Spinal cord (tissue), 10 donors: ENCODE measurements around the gene PRPSAP1. TPM values are rescaled to one million over a fixed set of nuclear protein-coding genes. Genes with fewer than 3 reads are reported as not detected.
"Not testable (repeated sequence)": the region's sequence is repeated elsewhere in the genome, so short reads cannot be mapped to it uniquely, and the experiment has no call there.

Experiments
- DNase-seq, 6 donors: peaks; one replicate each; pipeline versions ENCODE4 v3.0.0 to v3.0.0-alpha.2; 2013 to 2015; ENCODE audit warnings: low spot score in 6 of 6, low read depth in 4 of 6
- H3K27ac ChIP-seq: one replicate; pipeline ENCODE4 v1.5.1; 2013; ENCODE audit warnings: low read depth, low read length, control low read depth
- H3K27me3 ChIP-seq: one replicate; pipeline ENCODE4 v1.6.1; 2013; ENCODE audit warnings: low read length; ENCODE audit not compliant: control insufficient read depth, insufficient read depth
- H3K36me3 ChIP-seq: one replicate; pipeline ENCODE4 v1.6.1; 2013; ENCODE audit warnings: low read length; ENCODE audit not compliant: control insufficient read depth, insufficient read depth
- H3K4me1 ChIP-seq: one replicate; pipeline ENCODE4 v1.6.1; 2013; ENCODE audit warnings: low read length; ENCODE audit not compliant: control insufficient read depth, insufficient read depth
- H3K4me3 ChIP-seq: one replicate; pipeline ENCODE4 v1.5.1; 2013; ENCODE audit warnings: low read depth, low read length, control low read depth
- H3K9me3 ChIP-seq: one replicate; pipeline ENCODE4 v1.6.1; 2013; ENCODE audit warnings: low read length; ENCODE audit not compliant: control insufficient read depth, insufficient read depth
- WGBS: methylation state at CpG from one replicate; pipeline ENCODE4 v1.1.5; 2013; ENCODE audit warnings: missing lambda C conversion rate; ENCODE audit not compliant: insufficient coverage; 5-methylcytosine and 5-hydroxymethylcytosine counted together
- polyA plus RNA-seq, 2 donors: library from polyadenylated mRNA; unstranded; fragments of 120-200 nt; gene quantifications; one replicate each; pipeline ENCODE4 v1.2.1, GENCODE V29; 2013; ENCODE audit not compliant: insufficient read length in 2 of 2
- total RNA-seq, 2 donors: library from RNA; depleted of rRNA in 1 of 2; stranded (reverse); fragments of 120-200 nt in 1 of 2; fragments of >200 nt in 1 of 2; gene quantifications; one replicate each; pipeline versions ENCODE4 v1.2.3 to v1.2.4, GENCODE V29; 2013 to 2014
- donor health status: healthy.

The PRPSAP1 gene
- total and polyA plus RNA-seq, 4 donors = 71.7 to 105 (median 86.6) TPM

GRCh38 chr17:76360461-76360860 is 6.7 kb upstream of the PRPSAP1 start:
- peaks cover 11% of the 10 kb centered on the region for H3K4me1 ChIP-seq
- H3K4me3 ChIP-seq = no peak overlapping the region
- H3K9me3 ChIP-seq = no peaks in the 10 kb centered on the region
- H3K27ac ChIP-seq = no peak overlapping the region
- no peaks in the 10 kb centered on the region for H3K27me3 ChIP-seq
- DNase-seq = no peak
- H3K36me3 ChIP-seq = no peaks in the 10 kb centered on the region
- WGBS = no CpG with 5 or more reads among the region's 2 CpGs

- H3K4me1 ChIP-seq = peaks cover 11% of the 10 kb centered on the region
- not testable (repeated sequence) for H3K9me3 ChIP-seq, DNase-seq, H3K36me3 ChIP-seq, H3K27ac ChIP-seq, H3K27me3 ChIP-seq, H3K4me3 ChIP-seq
- WGBS = 86% methylated on average over 5 of the region's 6 CpGs
These were observed 6.1 kb upstream of the PRPSAP1 start for GRCh38 chr17:76359776-76360175.

GRCh38 chr17:76359375-76359774 is 5.7 kb upstream of the PRPSAP1 start:
- Histone ChIP-seq H3K4me1 (peaks cover 15% of the 10 kb centered on the region), H3K27me3 (no peaks in the 10 kb centered on the region), H3K27ac (no peak overlapping the region), H3K4me3 (no peak overlapping the region), H3K9me3 (no peaks in the 10 kb centered on the region), H3K36me3 (no peaks in the 10 kb centered on the region)
- WGBS = 93% methylated on average over 4 of the region's 6 CpGs
- no peak for DNase-seq

GRCh38 chr17:76357597-76358158 is 4.0 kb upstream of the PRPSAP1 start:
- no peak for DNase-seq
- Histone ChIP-seq H3K36me3 (no peaks in the 10 kb centered on the region), H3K27ac (no peak overlapping the region), H3K9me3 (no peaks in the 10 kb centered on the region), H3K4me3 (no peak overlapping the region), H3K27me3 (no peaks in the 10 kb centered on the region), H3K4me1 (peaks cover 22% of the 10 kb centered on the region)
- WGBS = 81% methylated on average over 4 of the region's 6 CpGs

DNA sequence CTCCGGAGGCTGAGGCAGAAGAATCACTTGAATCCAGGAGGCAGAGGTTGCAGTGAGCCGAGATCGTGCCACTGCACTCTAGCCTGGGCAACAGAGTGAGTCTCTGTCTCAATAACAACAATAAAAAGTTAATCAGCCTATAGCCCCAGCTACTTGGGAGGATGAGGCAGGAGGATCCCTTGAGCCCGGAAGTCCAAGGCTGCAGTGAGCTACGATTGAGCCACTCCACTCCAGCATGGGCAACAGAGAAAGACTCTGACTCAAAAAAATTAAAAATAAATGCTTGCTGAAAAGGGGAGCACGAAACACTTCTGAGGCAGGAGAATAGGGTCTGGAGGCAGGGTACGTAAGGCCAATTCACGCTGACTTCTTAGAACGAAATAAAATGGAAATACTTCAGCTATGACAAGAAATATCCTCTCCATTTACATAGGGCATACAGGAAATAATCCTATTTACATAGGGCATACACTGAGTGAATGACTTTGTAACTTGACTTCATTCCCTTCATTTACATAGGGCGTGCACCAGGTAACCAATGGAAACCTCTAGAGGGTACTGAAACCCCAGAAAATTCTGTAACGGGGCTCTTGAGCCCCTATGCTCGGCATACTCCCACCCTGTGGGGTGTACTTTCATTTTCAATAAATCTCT is 3.2 kb upstream of the PRPSAP1 start:
- H3K27me3 ChIP-seq = no peaks in the 10 kb centered on the region
- WGBS = 100% methylated on average over 1 of the region's 12 CpGs

DNA sequence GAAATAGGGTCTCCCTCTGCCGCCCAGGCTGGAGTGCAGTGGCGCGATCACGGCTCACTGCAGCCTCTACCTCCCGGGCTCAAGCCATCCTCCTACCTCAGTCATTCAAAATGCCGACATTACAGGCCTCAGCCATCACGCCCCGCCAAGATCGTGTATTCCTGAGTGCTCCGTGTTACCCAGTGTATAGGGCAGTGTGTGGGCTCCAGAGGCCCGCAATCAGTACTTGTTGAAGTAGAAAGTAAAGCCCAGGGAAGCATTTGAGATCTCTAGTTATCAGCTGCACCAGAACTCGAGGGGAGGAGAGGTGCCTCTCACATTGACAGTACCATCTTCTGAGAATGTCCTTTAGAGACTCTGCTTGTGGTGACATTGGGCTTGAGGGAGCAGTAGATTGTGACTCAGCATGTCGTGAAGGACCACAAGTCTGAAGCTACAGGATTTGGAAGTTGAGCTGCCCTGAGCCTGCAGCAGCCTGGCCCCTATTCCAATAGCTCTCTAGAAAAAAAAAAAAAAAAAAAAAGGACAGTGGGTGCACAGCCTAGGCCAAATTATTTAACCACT is 1.1 kb upstream of the PRPSAP1 start:
- Histone ChIP-seq H3K4me1 (peaks cover 22% of the 10 kb centered on the region), H3K9me3 (no peaks in the 10 kb centered on the region), H3K27me3 (no peaks in the 10 kb centered on the region), H3K27ac (no peak overlapping the region), H3K4me3 (peak overlapping the region; percentile 61), H3K36me3 (peaks cover 7% of the 10 kb centered on the region)
- WGBS = 36% methylated on average over 2 of the region's 13 CpGs
- DNase-seq = peak in 1 of 6 donors; percentile 32

More for the DNA sequence above, 3.2 kb upstream of the PRPSAP1 start:
- Histone ChIP-seq H3K4me3 (no peak overlapping the region), H3K4me1 (peaks cover 25% of the 10 kb centered on the region), H3K9me3 (no peaks in the 10 kb centered on the region), H3K36me3 (no peaks in the 10 kb centered on the region), H3K27ac (no peak overlapping the region)
- no peak for DNase-seq

GRCh38 chr17:76354317-76354729 is 607 bp upstream of the PRPSAP1 start:
- WGBS = 0% methylated on average over 6 of the region's 18 CpGs
- Histone ChIP-seq H3K27ac (peak overlapping the region; percentile 87), H3K4me1 (peaks cover 22% of the 10 kb centered on the region), H3K4me3 (peak overlapping the region; percentile 61), H3K27me3 (no peaks in the 10 kb centered on the region), H3K9me3 (no peaks in the 10 kb centered on the region), H3K36me3 (peaks cover 10% of the 10 kb centered on the region)
- DNase-seq = no peak

DNA sequence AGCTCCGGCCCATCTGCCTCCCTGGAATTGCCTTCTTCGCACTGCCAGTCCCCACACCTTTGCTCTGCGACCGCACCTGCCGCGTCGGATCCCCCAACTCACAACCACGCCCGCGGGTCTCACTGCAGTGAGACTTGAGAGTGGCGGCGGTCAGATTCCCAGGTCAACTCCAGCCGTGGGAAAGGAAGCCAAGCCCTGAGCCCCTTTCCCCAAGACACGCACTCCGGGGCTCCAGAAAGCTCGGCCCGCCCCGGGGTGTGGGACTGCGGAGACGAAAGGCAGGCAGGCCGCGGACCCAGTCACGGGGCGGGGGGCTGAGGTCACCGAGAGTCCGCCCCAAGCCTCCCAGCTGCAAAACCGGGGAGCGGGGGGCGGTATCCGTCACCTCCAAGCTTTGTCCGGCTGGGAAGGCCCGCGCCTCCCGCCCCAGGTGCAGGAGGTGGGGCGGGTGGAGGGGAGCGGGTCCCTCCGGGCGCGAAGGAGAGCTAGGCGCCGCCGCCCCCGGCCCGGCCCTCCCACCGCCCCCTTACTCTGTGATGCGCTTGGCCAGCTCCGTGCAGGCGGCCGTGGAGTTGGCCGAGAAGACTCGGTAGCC is 615 bp downstream of the PRPSAP1 start:
- Histone ChIP-seq H3K27ac (peak overlapping the region; percentile 69), H3K27me3 (no peaks in the 10 kb centered on the region), H3K9me3 (no peaks in the 10 kb centered on the region), H3K36me3 (peaks cover 11% of the 10 kb centered on the region), H3K4me1 (peaks cover 22% of the 10 kb centered on the region), H3K4me3 (peak overlapping the region; percentile 61)
- DNase-seq = peak in 1 of 6 donors; percentile 21
- WGBS = under 1% methylated on average over 51 of the region's 51 CpGs

DNA sequence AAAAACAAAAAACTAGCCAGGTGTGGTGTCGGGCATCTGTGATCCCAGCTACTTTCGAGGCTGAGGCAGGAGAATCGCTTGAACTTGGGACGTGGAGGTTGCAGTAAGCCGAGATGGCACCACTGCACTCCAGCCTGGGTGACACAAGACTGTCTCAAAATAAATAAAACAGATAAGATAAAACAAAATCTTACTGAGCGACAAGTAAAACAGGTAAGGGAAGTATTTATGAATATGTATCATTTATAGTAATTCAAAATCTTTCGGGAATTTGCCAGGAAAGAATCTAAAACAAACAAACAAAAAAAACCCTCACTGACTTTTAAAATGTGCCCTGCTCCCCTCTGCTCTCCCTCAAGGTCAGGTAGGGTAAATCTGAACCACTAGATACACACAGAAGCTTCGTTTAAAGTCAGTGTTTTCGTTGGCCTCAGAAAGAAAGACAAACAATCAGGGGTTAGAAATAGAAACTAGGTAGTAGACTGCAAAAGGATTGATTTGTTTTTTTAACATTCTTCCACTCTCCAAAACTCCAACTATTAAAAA is 2.1 kb downstream of the PRPSAP1 start:
- H3K36me3 ChIP-seq = peaks cover 22% of the 10 kb centered on the region
- DNase-seq = no peak
- H3K27me3 ChIP-seq = no peaks in the 10 kb centered on the region
- H3K4me3 ChIP-seq = no peak overlapping the region
- WGBS = 90% methylated on average over 3 of the region's 9 CpGs
- peaks cover 22% of the 10 kb centered on the region for H3K4me1 ChIP-seq
- H3K9me3 ChIP-seq = no peaks in the 10 kb centered on the region
- no peak overlapping the region for H3K27ac ChIP-seq
